Glomerular visceral epithelial cell (primary cell): Measurements from ENCODE around the gene MOCS2.

Source experiments
- DNase-seq: peaks from one replicate; pipeline ENCODE4 v3.0.0-alpha.2; 2016; ENCODE audit errors: extremely low spot score

MOCS2 gene

GRCh38 chr5:53052499-53052898, 57.1 kb downstream of the MOCS2 start:
- DNase-seq = no peak

GRCh38 chr5:53048248-53048647, 61.3 kb downstream of the MOCS2 start:
- DNase-seq = no peak
